ENCODE data around the gene ALDH3B1.
A peak's percentile ranks its signal among the peaks of the same experiment; 100 is the strongest.
"Not testable (repeated sequence)": the region's sequence is repeated elsewhere in the genome, so short reads cannot be mapped to it uniquely, and the experiment has no call there.

ALDH3B1 gene, protein sequence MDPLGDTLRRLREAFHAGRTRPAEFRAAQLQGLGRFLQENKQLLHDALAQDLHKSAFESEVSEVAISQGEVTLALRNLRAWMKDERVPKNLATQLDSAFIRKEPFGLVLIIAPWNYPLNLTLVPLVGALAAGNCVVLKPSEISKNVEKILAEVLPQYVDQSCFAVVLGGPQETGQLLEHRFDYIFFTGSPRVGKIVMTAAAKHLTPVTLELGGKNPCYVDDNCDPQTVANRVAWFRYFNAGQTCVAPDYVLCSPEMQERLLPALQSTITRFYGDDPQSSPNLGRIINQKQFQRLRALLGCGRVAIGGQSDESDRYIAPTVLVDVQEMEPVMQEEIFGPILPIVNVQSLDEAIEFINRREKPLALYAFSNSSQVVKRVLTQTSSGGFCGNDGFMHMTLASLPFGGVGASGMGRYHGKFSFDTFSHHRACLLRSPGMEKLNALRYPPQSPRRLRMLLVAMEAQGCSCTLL

DNA sequence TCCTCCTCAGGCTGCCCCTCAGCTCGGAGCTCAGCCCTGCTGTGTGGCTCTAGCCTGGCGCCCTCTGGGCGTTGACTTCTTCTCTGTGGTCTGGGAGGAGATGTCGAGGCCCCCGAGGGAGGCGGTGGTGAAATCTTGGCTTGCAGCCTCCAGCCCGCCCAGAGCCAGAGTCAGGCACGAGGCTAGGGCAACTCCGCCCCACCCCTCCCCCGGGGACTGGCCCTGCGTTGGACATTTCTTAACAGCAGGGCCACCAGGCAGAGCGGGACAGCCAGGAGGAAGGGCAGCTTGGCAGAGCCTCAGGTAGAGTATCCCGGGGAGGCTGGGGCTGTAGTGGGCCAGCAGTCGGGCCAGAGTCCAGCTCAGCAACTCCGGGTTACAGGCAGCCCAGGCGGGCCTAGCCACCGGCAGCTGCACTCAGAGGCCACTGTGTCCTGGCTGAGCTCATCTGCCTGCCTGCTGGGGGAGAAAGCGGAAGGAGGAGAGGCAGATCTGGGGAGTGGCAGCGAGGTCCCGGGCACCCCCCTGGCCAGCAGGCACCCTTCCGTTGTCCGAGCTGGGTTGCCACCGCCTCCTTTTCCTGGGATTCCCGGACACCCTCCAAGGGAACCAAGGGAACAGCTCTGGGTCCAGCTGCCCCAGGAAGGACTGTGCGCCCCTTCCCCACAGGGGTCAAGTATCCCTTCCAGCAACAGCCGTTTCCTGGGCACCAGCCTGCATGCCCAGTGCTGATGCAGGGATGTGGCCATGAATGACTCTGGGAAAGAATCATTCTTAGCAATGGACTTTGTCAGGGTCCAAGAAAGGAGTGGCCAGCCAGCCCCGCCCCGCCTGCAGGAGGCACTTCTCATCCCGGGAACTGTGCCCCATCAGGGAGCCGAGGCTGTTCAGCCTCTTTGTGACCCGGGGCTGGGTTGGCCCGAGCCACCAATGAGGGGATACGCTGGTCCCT is at the start of gene ALDH3B1:
Gene ALDH3B1, plus strand, starts transcription at position 238 of the 952 bp plus-strand sequence. CDS start 4,971 bp downstream, outside the sequence.
- DNase-seq = no peak

- DNase-seq = not testable (repeated sequence)
Observed at GRCh38 chr11:67963217-67963616, 46.9 kb upstream of the ALDH3B1 start.

GRCh38 chr11:67963879-67964278 is 46.2 kb upstream of the ALDH3B1 start:
- not testable (repeated sequence) for DNase-seq

- DNase-seq = not testable (repeated sequence)
Observed at GRCh38 chr11:67964746-67965145, 45.4 kb upstream of the ALDH3B1 start.

- DNase-seq = not testable (repeated sequence)
Observed at GRCh38 chr11:67965830-67966348, 44.2 kb upstream of the ALDH3B1 start.

GRCh38 chr11:67974746-67975145 is 35.4 kb upstream of the ALDH3B1 start:
- DNase-seq = not testable (repeated sequence)

GRCh38 chr11:67978766-67979418 is 31.2 kb upstream of the ALDH3B1 start:
- not testable (repeated sequence) for DNase-seq

DNA sequence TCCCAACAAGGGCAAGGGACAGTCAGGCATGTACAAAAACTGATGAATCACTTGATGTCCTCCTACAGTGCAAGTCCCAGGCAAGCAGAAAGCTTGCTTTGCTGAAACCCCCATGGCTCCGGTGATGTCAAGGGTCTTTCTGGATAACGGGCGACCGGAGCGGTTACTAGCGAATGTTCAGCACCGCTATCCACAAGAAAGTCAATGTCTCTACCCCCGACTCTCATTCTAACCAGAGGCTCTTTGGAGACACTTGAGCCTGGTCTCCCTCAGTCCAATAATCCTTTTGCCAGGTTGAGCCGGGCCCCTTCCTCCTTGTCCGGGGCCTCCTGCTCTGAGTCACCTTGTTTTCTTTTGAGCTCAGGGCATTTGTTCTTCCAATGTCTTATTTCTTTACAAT is 28.9 kb upstream of the ALDH3B1 start:
- not testable (repeated sequence) for DNase-seq

GRCh38 chr11:67982255-67982857 is 27.8 kb upstream of the ALDH3B1 start:
- DNase-seq = not testable (repeated sequence)

DNA sequence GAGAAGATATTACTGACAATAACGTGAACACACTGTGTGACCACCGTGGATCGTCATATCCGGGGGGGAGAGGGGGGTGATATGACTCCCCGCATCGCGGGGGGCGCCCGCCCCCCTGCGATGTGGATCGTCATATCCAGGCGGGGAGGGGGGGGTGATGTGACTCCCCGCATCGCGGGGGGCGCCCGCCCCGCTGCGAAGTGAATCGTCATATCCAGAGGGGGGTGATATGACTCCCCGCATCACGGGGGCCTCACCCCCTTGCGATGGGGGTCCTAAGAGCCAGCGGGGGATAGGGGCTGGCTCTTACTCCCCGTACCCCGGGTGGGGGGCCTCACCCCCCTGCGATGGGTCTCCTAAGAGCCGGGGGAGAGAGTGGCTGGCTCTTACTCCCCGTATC is 26.2 kb upstream of the ALDH3B1 start:
- DNase-seq = no peak

- not testable (repeated sequence) for DNase-seq
Observed at GRCh38 chr11:67985302-67985701, 24.8 kb upstream of the ALDH3B1 start.

DNA sequence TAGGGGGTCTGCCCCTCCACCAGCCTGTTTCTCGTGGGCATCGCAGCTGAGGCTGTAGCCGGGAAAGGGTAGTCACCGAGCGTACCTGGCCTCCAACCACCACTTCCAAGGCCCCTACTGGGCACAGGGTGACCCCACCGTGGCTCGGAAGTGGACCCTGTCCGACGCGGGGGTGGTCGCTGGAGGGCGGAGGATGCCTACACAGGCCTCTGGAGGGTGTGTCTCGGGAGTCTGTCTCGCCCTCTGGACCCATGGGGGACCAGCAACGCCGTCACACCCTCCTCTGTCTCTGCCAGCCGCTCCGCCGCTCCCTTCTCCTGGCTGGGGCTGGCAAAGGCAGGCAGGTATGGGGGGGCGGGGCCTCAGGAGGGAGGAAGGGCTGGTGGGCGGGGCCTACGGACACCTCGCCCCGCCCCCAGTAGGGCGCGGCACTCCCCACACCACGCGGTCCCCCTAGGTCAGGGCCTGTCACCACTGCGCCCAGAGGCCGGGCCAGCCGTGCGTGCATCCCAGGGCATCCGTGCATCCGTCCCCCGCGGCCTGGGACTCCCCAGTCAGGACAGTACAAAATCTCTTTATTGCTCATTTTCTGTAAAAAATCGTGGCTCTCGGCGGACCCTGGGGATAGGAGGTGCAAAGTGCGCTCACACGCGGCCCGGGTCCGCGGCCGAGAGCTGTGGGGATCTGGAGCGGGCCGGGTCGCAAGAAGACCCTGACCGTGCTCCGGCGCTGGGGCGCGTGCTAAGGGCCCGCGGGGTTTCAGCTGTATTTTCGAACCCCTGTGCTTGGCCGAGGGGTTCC is 19.4 kb upstream of the ALDH3B1 start:
- DNase-seq = not testable (repeated sequence)

- DNase-seq = not testable (repeated sequence)
Observed at GRCh38 chr11:67991347-67992121, 18.6 kb upstream of the ALDH3B1 start.

DNA sequence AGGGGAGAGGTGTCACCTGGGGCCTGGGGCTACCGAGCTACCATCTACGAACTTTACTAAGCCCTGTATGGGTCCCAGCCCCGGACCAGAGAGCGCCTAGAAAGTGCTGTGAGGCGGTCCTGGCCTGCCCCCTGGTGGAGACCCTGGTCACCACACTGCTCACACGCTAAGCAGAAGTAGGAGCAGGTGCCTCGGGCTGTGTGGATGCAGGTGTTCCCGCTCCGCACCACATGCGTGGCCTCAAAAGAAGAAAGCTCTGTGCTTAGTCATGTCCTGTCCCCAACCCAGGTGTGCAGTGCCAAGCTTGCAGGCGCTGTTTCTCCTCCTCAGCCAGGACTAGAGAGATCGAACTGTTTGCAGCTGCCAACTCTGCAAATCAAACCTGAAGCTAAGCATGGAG is 16.3 kb upstream of the ALDH3B1 start:
- DNase-seq = peak; percentile 79

DNA sequence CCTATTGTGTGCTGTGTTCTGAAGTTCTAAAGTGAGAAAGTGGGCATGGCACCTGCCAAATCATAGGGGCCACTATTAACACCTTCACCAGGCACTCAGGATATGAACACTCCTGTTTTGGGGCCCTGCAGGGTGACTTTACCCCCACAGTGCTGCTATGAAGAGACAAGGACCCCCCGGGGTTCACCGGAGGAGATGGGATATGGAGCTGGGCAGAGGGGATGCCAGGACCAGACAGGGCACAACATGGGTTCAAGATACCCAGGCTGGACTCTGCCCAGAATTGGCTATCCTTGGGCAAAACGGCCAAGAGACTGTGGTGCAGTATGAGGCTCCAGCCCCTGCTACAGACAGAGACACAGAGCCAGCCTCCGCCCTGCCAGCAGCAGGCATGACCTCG is 15.7 kb upstream of the ALDH3B1 start:
- DNase-seq = not testable (repeated sequence)

DNA sequence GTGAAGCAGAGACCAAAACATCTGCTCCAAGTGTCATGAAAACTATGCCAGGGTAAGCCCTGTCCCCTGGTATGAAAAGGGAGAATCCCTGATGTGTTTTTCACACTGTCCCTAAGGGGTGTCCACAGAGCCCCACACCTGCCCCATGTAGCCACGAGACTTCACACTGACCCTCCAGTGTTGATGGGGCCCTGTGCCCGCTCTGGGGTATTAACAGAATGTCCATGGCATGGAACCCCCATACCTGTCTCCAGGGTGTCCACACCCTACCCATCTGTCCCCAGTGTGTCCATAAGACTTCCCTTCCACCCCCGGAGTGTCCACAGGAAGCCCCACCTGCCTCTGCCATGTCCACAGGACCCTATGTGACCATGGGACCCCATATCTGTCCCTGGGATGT is 15.0 kb upstream of the ALDH3B1 start:
- not testable (repeated sequence) for DNase-seq

- DNase-seq = not testable (repeated sequence)
Observed at GRCh38 chr11:67995579-67995978, 14.5 kb upstream of the ALDH3B1 start.

DNA sequence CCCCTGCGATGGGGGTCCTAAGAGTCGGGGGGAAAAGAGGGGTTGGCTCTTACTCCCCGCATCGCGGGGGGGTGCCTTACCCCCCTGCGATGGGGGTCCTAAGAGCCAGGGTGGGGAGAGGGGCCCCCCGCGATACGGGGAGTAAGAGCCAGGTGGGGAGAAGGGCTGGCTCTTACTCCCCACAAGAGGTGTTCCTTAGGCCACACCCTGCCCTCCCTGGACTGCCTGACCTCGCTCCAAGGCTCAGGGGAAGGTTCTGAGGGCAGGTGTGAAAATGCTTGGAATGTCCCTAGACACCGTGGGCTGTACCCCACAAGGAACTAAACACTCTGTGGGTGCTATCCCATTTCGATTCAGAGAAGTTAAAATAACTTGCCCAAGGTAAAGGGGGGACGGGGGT is 14.1 kb upstream of the ALDH3B1 start:
- DNase-seq = no peak

DNA sequence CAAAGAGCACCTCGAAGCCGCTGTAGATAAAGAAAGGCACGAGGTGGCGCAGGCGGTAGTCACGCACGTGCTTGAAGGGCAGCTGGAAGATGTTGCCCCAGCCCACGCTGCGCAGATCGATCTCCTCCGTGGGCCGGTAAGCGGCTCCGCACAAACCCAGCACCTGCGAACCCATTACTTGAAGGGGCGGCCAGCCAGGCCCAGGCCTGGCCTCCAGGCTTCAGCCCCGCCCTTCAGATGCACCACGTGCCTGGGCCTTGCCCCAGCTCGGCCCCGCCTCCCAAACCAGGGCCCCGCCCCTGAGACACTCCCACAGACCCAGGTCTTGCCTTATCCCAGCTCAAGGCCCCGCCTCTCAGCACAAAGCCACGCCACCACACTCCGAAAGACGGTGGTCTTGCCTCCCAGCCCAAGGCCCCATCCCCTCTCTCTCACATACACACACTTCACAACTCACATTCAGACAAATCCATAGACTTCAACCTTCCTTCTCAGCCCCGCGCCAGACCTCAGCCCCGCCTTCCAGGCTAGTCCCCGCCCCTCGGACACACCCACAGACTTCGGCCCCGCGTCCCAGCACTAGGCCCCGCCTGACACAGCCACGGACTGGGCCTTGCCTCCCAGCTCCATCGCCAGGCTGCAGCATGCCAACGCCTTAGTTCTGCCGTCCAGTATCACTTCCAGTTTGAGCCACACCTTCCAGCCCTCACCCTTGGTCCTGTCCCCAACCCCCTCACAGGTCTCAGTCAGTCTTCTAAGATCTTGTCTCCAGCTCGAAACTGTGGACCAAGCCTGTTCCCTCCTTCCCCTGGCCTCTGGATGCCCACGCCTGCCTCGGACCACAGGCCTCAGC is 13.3 kb upstream of the ALDH3B1 start:
- peak; percentile 79 for DNase-seq
